DMS114 treated with DMSO at 0.1 percent for 48 hours (cell line): ENCODE data around the gene DNAJB13.

ENCODE experiments used
- DNase-seq: peaks from one replicate; lab custom pipeline; 2025; ENCODE audit not compliant: unreplicated experiment; lab: John Stamatoyannopoulos, UW

DNAJB13 gene

GRCh38 chr11:73998846-73999575, 48.2 kb downstream of the DNAJB13 start:
- DNase-seq, result no peak

GRCh38 chr11:73999581-74000306, 48.9 kb downstream of the DNAJB13 start:
- no peak for DNase-seq

- no peak for DNase-seq
Measured at GRCh38 chr11:74000307-74001133, 49.7 kb downstream of the DNAJB13 start.

DNA sequence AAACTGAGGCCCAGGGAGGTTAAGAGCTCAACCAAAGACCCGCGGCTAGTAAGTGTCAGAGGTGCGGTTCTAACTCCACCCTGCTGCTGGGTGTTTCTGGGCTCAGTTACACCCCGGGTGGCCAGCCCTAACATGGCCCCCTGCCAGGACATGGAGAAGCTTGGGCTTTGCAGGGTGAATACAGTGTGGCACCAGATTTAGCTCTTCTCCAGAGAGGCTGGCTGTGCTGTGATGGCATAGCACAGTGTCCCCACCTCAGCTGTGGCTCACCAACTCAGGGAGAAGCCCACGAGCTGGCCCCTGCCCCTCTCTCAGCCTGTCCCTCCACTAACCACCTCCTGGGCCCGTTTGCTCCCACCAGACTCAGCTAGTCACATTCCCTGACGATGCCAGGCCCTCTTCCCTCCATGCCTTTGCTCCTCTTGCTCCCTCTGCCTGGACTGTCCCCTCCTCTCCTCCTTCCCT, 51.0 kb downstream of the DNAJB13 start:
- DNase-seq, result no peak

GRCh38 chr11:74002832-74003231, 52.0 kb downstream of the DNAJB13 start:
- no peak for DNase-seq

- DNase-seq, result no peak
Measured at GRCh38 chr11:74004046-74004695, 53.3 kb downstream of the DNAJB13 start.

- DNase-seq, result no peak
Measured at GRCh38 chr11:74004759-74005615, 54.2 kb downstream of the DNAJB13 start.

DNA sequence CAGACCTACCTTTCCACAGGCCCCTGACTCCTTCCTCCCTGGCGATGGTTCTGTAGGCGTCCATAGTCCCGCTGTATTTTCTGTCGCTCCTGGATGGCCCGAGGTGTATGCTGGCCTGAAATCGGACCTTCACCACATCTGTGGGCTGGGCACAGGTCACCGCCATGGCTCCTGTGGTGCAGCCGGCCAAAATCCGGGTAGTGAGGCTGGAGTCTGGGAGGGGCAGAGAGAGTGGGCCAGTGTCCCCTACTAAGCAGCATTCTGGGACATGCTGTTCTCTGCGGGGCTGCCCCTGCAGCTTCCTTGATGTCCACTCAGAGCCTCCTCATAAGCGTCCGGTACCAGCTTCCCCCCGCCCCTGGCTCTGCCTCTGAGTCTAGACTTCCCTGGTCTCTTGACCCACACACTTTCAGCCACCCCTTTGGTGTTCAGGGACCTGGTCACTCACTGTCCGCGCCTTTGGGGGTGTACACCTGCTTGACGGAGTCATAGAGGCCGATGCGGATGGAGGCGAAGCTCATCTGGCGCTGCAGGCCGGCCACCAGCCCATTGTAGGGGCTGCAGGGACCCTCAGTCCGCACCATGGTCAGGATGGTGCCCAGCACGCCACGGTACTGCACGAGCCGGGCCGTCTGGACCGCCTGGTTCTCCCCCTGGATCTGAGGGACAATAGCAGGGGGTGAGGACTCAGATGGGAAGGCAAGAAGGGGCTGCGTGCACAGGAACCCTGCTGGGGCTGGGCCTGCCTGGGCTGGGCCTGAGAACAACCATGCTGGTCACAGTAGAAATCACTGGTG, 55.1 kb downstream of the DNAJB13 start:
- DNase-seq, result no peak

GRCh38 chr11:74006743-74007304, 56.0 kb downstream of the DNAJB13 start:
- no peak for DNase-seq

- DNase-seq, result no peak
Measured at GRCh38 chr11:74007691-74008372, 57.0 kb downstream of the DNAJB13 start.

DNA sequence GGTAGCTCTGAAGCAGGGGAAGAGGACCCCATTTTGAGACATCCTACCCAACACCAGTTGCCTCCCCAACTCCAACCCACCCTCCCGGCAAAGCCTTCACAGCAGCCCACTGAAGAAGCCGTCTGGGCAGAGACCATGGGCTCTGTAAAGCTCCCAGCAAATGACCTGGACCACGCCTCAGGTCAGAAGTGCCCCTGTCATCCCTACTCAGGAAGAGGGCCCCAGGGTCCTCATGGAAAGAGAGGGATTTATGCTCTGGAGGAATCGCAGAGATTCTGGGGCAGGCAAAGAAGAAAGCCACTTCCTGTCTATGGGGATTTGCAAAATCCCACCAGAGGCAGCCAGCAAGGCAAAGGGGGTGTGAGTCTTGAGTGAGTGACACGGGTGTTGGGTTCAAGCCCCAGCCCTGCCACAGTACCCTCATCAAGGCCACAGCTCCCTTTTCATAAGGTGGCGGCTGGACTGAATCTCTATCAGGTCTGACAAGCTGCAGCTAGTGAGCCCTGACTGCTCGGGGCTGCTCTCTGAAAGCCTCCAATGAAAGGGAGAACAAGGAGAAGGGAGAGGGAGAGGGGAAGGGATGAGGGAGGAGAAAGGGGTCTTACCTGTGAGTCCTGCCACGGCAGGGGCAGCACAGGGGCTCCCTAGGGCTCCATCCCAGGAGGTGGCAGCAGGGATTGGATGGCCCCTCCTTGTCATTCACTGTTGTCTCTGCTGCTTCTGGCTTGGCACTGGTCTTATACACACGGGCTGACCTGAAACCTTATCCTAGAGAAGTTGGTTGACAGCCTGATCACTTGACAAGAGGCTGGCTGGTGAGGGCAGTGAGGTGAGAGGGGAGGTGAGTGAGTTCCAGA, 57.8 kb downstream of the DNAJB13 start, which contains the start of gene UCP3:
UCP3 (minus strand) TSS at position 713 of the 857 bp plus-strand sequence. CDS start 2,043 bp downstream, outside the sequence.
- no peak for DNase-seq

- no peak for DNase-seq
Measured at GRCh38 chr11:74009230-74009547, 58.4 kb downstream of the DNAJB13 start.

DNA sequence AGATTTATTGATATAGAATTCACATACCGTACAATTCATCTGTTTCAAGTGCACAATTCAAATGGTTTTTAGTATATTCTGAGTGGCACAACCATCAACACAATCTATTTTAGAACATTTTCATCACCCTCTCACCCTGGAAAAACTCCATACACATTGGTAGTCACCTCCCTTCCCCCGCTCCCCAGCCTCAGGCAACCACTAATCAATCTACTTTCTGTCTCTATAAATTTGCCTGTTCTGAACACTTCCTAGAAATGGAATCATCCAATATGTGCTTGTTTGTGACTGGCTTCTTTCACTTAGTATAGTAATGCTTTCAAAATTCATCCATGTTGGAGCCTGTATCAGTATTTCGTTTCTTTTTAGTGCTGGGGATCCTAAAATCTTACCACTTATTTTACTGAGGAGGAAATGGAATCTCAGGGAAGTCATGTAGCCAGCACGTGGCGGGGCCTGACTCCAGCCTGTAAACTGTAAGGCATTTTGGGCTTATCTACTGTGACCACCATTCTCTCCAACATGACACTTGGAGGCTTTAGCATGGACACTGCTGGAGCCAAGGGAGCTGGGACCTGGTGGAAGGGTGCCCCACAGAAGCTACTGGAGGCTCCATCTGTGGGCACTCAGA, 59.0 kb downstream of the DNAJB13 start:
- no peak for DNase-seq

GRCh38 chr11:74010306-74011300, 59.8 kb downstream of the DNAJB13 start:
- DNase-seq, result no peak

GRCh38 chr11:74011360-74012073, 60.7 kb downstream of the DNAJB13 start:
- DNase-seq, result no peak
